HL-60 (cell line): Measurements from ENCODE around the gene GABRB3.

Experiments used
- DNase-seq, 2 experiments: peaks; one replicate each; pipeline ENCODE4 v3.0.0-alpha.2; 2010 to 2020; ENCODE audit warnings: low read depth in 1 of 2, low spot score in 1 of 2
- H3K27ac ChIP-seq: fragments of 250-450 bp; sonication (Bioruptor Pico); replicated peaks from 2 replicates; pipeline ENCODE4 v1.5.1; 2020; ENCODE audit warnings: mild to moderate bottlenecking, moderate library complexity
- H3K27me3 ChIP-seq: fragments of 250-450 bp; sonication (Bioruptor Pico); 2 replicates; pipeline ENCODE4 v1.5.1; 2021; ENCODE audit warnings: mild to moderate bottlenecking, moderate library complexity; ENCODE audit not compliant: insufficient read depth, poor library complexity, severe bottlenecking
- H3K4me3 ChIP-seq: replicated peaks from 2 replicates; pipeline ENCODE4 v1.5.1; 2011; ENCODE audit warnings: mild to moderate bottlenecking, control low read depth, low read length; ENCODE audit not compliant: insufficient read depth
- CTCF ChIP-seq: IDR thresholded peaks from one replicate; pipeline ENCODE4 v1.5.1; 2011; ENCODE audit warnings: low read length, control low read depth, inconsistent platforms; ENCODE audit not compliant: insufficient read depth
- GABPA ChIP-seq: IDR thresholded peaks from 2 replicates; pipeline ENCODE4 v1.6.1; 2012; ENCODE audit warnings: low read depth
- POLR2AphosphoS5 ChIP-seq: IDR thresholded peaks from 2 replicates; pipeline ENCODE4 v1.6.1; 2012; ENCODE audit warnings: low read depth
- REST ChIP-seq: IDR thresholded peaks from 2 replicates; pipeline ENCODE4 v1.6.1; 2012; ENCODE audit warnings: low read depth; ENCODE audit not compliant: insufficient replicate concordance
- SPI1 ChIP-seq: IDR thresholded peaks from 2 replicates; pipeline ENCODE4 v1.6.1; 2012; ENCODE audit warnings: low read depth, mild to moderate bottlenecking, borderline replicate concordance

GABRB3 gene

GRCh38 chr15:26598704-26599103 is 174.2 kb downstream of the GABRB3 start:
- H3K27me3 ChIP-seq, result no peaks in the 10 kb centered on the region
- DNase-seq, result no peak
- no peak overlapping the region for H3K27ac ChIP-seq
- no peak overlapping the region for H3K4me3 ChIP-seq
- TF ChIP-seq CTCF, result no peak
- no peak for TF ChIP-seq REST
- no peak for TF ChIP-seq GABPA
- no peak for TF ChIP-seq SPI1
- no peak for TF ChIP-seq POLR2AphosphoS5

GRCh38 chr15:26595611-26596010 is 177.3 kb downstream of the GABRB3 start:
- no peak for TF ChIP-seq POLR2AphosphoS5
- no peak for TF ChIP-seq SPI1
- no peak for TF ChIP-seq CTCF
- no peak for TF ChIP-seq GABPA
- no peak for TF ChIP-seq REST
- DNase-seq, result no peak
- no peak overlapping the region for H3K4me3 ChIP-seq
- no peaks in the 10 kb centered on the region for H3K27me3 ChIP-seq
- no peak overlapping the region for H3K27ac ChIP-seq

- TF ChIP-seq GABPA (no peak), CTCF (no peak), SPI1 (no peak), POLR2AphosphoS5 (no peak), REST (no peak)
- no peak overlapping the region for H3K27ac ChIP-seq
- H3K27me3 ChIP-seq, result no peaks in the 10 kb centered on the region
- H3K4me3 ChIP-seq, result no peak overlapping the region
- no peak for DNase-seq
These were observed 182.2 kb downstream of the GABRB3 start for GRCh38 chr15:26590676-26591075.
